Measurements from ENCODE around the gene TMEM187.

TMEM187 gene

DNA sequence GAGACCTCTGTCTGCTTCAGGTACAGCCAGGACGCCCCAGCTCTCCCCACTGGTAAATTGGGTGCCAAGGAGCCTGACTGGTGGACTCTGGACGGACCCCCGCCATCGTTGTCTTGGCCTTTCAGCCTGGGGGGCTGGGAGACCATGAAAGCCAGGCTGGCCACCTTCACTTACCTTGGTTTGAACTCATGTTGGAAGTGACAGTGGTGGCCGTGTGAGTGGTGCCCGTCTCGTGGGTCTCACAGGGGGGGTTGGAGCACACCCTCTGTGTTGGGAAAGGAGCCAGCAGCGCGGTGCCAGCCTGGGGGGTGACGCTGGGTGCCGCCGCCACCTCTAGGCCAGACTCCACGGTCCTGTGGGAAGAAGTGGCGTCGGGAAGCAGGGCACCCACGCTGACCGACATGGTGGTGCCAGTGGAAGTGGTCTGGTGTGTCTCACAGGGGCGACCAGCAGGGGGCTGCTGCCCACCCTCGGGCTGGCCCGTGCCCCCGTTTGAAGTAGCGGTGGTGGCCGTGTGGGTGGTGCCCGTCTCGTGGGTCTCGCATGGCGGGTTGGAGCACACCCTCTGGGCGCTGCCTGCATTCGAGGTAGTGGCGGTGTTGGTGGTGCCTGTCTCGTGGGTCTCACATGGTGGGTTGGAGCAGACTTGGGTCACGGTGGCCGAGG is 18.5 kb upstream of the TMEM187 start:
- no peak for DNase-seq (ENCODE audit: low read depth in 1 of 2, low spot score in 1 of 2)

- DNase-seq (ENCODE audit: low read depth in 1 of 2, low spot score in 1 of 2), result no peak
Observed at GRCh38 chrX:153954558-153955227, 17.9 kb upstream of the TMEM187 start.

DNA sequence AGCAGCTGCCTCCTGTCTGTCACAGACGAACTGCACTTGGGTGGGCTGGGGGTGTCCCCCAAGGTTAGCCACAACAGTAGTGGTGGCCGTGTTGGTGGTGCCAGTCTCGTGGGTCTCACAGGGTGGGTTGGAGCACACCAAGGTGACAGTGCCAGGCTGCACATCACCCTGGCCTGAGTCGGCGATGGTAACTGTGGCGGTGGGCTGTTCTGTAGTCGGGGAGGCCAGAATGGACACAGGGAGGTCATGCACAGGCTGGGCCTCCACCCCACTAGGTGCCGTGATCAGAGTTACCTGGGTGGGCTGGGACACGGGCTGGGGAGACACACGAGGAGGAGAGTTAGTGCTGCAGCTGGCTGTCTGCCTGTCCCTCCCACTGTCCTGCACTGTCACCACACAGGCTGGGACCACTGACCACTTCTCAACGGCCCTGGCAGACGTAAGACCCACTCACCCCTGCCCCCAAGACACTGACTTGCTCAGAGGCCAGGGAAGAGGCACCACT is 17.3 kb upstream of the TMEM187 start:
- DNase-seq (ENCODE audit: low read depth in 1 of 2, low spot score in 1 of 2), result no peak

DNA sequence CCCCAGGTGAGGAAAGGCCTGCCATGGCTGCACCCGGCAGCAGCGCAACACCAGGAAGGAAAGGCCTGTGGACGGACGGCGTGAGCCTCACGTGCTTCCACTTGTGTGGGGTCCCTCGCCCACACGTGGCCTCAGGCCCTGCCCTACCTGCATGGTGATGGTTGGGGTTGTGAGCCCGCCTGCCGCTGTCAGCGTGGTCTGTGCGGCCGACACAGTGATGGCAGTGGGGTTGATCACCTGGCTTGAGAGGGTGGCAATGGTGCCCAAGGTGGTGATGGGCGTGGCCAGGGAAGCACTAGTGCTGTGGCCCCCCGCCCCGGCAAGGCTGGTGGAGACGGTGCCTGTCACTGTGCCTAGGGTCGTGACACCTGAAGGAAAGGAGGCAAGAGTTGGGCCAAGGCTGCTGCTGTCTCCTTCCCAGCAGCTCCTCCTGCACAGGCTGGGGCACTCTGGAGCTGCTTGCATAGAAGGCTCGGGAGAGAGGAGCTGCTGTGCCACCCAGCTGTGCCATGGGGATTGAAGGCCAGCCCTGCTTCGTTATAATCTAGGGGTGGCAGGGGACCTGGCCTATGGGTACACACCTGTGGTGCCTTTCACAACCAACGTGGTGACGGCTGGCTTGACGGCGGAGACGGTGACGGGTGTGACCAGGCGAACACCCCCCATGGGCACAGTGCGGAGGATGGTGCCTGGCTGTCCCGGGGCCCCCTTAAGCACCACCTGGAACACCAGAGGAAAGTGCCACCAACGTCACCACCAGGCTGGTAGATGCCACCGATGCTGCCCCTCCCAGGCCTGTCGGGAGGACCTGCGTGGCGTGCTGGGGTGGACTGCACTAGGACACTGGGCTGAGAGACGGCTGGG is 16.3 kb upstream of the TMEM187 start:
- DNase-seq (ENCODE audit: low read depth in 1 of 2, low spot score in 1 of 2), result no peak

GRCh38 chrX:153957224-153957623 is 15.3 kb upstream of the TMEM187 start:
- no peak for DNase-seq (ENCODE audit: low read depth in 1 of 2, low spot score in 1 of 2)

GRCh38 chrX:153958605-153959004 is 13.9 kb upstream of the TMEM187 start:
- no peak for DNase-seq (ENCODE audit: low read depth in 1 of 2, low spot score in 1 of 2)

DNA sequence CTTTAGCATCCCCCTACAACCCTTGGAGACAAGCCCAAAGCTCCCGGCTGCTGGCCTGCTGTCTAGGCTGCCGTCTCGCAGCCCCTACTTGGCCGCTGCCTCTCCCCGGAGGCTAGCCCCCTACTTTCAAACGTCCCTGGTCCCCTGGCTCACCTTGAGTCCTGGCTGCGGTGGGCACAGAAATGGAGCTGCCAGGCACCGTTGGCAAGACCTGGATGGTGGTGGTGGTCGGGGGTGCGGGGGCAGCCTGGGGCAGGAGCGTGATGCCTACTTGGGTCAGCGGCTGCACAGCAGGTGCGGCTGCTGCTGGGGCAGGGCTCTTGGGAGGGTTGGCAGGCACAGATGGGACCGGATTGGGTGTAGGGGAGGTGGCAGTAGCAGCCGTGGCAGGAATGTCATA is 12.9 kb upstream of the TMEM187 start:
- no peak for DNase-seq (ENCODE audit: low read depth in 1 of 2, low spot score in 1 of 2)

DNA sequence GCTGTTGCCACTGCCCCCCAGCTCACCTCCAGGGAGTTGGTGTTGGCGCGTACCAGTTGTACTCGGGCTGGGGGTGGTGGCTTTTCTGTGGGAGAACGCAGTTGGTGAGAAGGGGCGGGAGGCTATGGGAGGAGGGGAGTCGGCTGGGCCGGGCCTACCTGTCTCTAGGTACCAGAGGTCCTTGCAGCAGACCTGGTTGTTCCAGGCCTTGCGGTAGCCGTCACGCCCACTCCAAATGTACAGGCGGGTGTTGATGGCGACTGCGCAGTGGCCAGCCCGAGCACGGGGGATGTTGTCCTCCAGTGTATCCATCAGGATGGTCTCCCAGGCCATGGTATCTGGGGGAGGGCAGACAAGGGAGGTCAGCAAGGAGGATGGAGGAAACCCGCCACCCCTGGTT is 12.5 kb upstream of the TMEM187 start:
- no peak for DNase-seq (ENCODE audit: low read depth in 1 of 2, low spot score in 1 of 2)

DNA sequence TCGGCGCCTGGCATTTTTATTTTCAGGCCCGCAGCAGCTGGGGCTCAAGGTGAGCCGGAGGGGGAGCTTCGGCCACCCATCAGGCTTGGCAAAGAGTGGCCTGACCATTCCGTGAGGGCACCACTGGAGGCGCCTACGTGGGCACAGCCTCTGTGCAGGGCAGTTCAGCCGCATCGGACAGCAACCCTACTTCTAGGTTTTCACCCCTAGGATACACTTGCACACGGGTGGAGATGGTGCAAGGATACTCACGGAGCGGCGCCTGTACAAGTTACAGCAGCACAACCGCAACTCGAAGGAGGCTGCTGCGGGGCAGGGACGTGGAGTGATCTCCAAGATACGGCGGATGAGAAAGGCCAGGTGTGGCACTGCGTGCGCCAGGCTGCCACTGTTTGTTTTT is 11.8 kb upstream of the TMEM187 start:
- DNase-seq (ENCODE audit: low read depth in 1 of 2, low spot score in 1 of 2), result no peak

- no peak for DNase-seq (ENCODE audit: low read depth in 1 of 2, low spot score in 1 of 2)
Observed at GRCh38 chrX:153961292-153961691, 11.3 kb upstream of the TMEM187 start.

- DNase-seq (ENCODE audit: low read depth in 1 of 2, low spot score in 1 of 2), result no peak
Observed at GRCh38 chrX:153963546-153963945, 9.0 kb upstream of the TMEM187 start.

GRCh38 chrX:153964105-153964504 is 8.4 kb upstream of the TMEM187 start:
- no peak for DNase-seq (ENCODE audit: low read depth in 1 of 2, low spot score in 1 of 2)

GRCh38 chrX:153965406-153965805 is 7.1 kb upstream of the TMEM187 start:
- DNase-seq (ENCODE audit: low read depth in 1 of 2, low spot score in 1 of 2), result no peak

- no peak for DNase-seq (ENCODE audit: low read depth in 1 of 2, low spot score in 1 of 2)
Observed at GRCh38 chrX:153966283-153966688, 6.3 kb upstream of the TMEM187 start.

GRCh38 chrX:153966841-153967535 is 5.6 kb upstream of the TMEM187 start:
- DNase-seq (ENCODE audit: low read depth in 1 of 2, low spot score in 1 of 2), result no peak

- no peak for DNase-seq (ENCODE audit: low read depth in 1 of 2, low spot score in 1 of 2)
Observed at GRCh38 chrX:153967536-153968224, 4.9 kb upstream of the TMEM187 start.

GRCh38 chrX:153968255-153968654 is 4.3 kb upstream of the TMEM187 start:
- no peak for DNase-seq (ENCODE audit: low read depth in 1 of 2, low spot score in 1 of 2)

GRCh38 chrX:153968754-153969124 is 3.8 kb upstream of the TMEM187 start:
- no peak for DNase-seq (ENCODE audit: low read depth in 1 of 2, low spot score in 1 of 2)

DNA sequence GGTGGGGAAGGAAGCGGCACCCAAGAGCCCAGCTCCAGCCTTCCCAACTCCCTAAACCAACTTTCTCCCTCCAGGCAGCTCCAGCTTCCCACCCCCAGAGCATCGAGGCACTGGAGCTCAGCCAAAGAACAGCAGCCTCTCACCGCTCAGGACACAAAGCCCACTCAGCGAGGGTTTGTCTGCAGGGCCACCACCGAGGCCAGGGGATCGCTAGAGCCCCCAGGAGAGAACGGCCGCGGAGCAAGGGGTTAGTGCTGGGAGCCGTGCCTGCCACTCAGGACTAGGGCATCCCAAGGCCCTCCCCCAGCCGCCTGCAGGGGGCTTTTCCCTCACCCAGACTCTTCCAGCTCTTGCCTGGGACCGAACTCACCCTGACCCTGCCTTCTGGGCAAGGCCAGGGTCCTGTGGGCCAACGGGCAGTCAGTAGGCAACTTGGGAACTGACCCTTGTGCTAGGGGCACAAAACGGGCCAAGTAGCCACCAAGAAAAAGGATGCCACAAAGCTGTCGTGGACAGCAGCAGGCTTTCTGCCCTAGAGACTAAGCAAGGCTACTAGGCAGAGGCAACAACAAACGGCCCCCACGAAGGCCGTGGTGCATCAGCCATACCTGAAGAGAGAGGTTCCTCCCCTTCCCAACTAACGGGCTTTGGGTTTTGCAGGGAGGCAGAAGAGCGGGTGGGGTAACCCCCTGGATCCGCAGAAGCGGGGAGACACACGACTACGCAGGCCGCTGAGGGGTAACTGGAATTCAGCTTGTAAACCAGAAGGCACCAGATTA is 3.2 kb upstream of the TMEM187 start:
- DNase-seq (ENCODE audit: low read depth in 1 of 2, low spot score in 1 of 2), result no peak

- DNase-seq (ENCODE audit: low read depth in 1 of 2, low spot score in 1 of 2), result no peak
Observed at GRCh38 chrX:153969904-153970356, 2.6 kb upstream of the TMEM187 start.
